Right lobe of liver (tissue), 6 donors: ENCODE data around the gene PRSS33. TPM values are rescaled to one million over a fixed set of nuclear protein-coding genes. Genes with fewer than 3 reads are reported as not detected.

Experiments
- ATAC-seq, 4 donors: fragments of 200-7000 bp; cut with Tn5 transposase; one replicate each; pipeline ENCODE4 v1.9.1; 2020; ENCODE audit warnings: mild to moderate bottlenecking in 4 of 4, moderate library complexity in 4 of 4
- DNase-seq, 3 donors: peaks; one replicate each; pipeline ENCODE4 v3.0.0-alpha.2; 2020
- H3K27ac ChIP-seq, 3 donors: fragments of 200-600 bp; one replicate each; pipeline ENCODE4 v1.8.0; 2022
- H3K27me3 ChIP-seq, 2 donors: fragments of 200-600 bp; one replicate each; pipeline ENCODE4 v1.8.0; 2022
- H3K36me3 ChIP-seq, 4 donors: fragments of 200-600 bp; sonication (generic) in 1 of 4; one replicate each; pipeline versions ENCODE4 v1.5.1 to v1.8.0; 2017 to 2022; ENCODE audit warnings: control low read depth in 1 of 4
- H3K4me1 ChIP-seq, 4 donors: fragments of 200-600 bp; sonication (generic) in 1 of 4; one replicate each; pipeline versions ENCODE4 v1.5.1 to v1.8.0; 2017 to 2022; ENCODE audit warnings: control low read depth in 1 of 4
- H3K4me3 ChIP-seq, 3 donors: fragments of 200-600 bp; one replicate each; pipeline ENCODE4 v1.8.0; 2022
- H3K9me3 ChIP-seq, 4 donors: fragments of 200-600 bp; sonication (generic) in 1 of 4; one replicate each; pipeline versions ENCODE4 v1.5.1 to v1.8.0; 2017 to 2022; ENCODE audit warnings: control low read depth in 1 of 4
- POLR2A ChIP-seq: fragments of 450-650 bp; IDR thresholded peaks from one replicate; pipeline ENCODE4 v1.6.1; 2017; ENCODE audit warnings: antibody characterized with exemption, mild to moderate bottlenecking
- WGBS: methylation state at CpG from one replicate; pipeline ENCODE4 v1.1.6; 2018; ENCODE audit warnings: low coverage, low lambda C conversion rate; ENCODE audit not compliant: insufficient coverage; ENCODE audit errors: missing lambda C conversion rate; 5-methylcytosine and 5-hydroxymethylcytosine counted together
- intact Hi-C, 2 donors: fragments of 100-400 bp; cut with DNase I; formaldehyde crosslinking; loops; one replicate each; pipeline versions ENCODE4 v1.11.2 to v1.14.1; 2022
- total RNA-seq, 6 experiments: library from RNA; depleted of rRNA in 2 of 6; stranded (reverse); fragments of >200 nt in 2 of 6; fragmentation: NEBNext Ultra II Directional in 3 of 6; extraction: Animal tissue kit (Norgen Biotek cat#: 25700) in 3 of 6; gene quantifications; one replicate each; pipeline versions ENCODE4 v1.1.0 to v1.2.4, GENCODE V29; 2016 to 2023
- TF ChIP-seq, protein P1 (sequence below), 4 donors: fragments of 200-600 bp in 3 of 4; fragments of 450-650 bp in 1 of 4; IDR thresholded peaks; one replicate each; pipeline versions ENCODE4 v1.5.1 to v1.8.0; 2016 to 2022; ENCODE audit warnings: antibody characterized with exemption in 4 of 4, mild to moderate bottlenecking in 2 of 4
- donor health status: DM: no; HTN: yes; CAD: no.
- donor health status: DM: no; HTN: no; CAD: no.
- donor health status: DM: no; HTN: no; CAD: no.
- donor health status: DM: no; HTN: yes; CAD: no.
- donor health status: DM: no; HTN: yes; CAD: no.

Gene PRSS33
- total RNA-seq, 6 experiments from 2014 or later, result not detected

DNA sequence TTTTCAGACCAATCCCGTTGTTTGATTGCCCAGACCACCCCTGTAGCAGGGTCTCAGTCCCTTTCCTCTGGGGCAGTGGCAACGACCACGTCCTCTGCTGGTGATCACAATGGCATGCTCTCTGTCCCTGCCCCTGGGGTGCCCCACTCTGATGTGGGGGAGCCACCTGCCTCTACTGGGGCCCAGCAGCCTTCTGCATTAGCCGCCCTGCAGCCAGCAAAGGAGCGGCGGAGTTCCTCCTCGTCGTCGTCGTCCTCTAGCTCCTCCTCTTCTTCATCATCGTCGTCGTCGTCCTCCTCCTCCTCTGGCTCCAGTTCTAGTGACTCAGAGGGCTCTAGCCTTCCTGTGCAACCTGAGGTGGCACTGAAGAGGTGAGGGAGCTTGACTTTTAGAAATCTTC, 19.5 kb downstream of the PRSS33 start:
- ATAC-seq (no peak), DNase-seq (no peak)
- Histone ChIP-seq H3K9me3 (no peaks in the 10 kb centered on the region), H3K27ac (no peak overlapping the region), H3K36me3 (peaks cover 20 to 95% (median 66%) of the 10 kb centered on the region in 4 donors), H3K27me3 (no peaks in the 10 kb centered on the region), H3K4me1 (no peaks in the 10 kb centered on the region), H3K4me3 (no peak overlapping the region)
- TF ChIP-seq, protein P1, sequence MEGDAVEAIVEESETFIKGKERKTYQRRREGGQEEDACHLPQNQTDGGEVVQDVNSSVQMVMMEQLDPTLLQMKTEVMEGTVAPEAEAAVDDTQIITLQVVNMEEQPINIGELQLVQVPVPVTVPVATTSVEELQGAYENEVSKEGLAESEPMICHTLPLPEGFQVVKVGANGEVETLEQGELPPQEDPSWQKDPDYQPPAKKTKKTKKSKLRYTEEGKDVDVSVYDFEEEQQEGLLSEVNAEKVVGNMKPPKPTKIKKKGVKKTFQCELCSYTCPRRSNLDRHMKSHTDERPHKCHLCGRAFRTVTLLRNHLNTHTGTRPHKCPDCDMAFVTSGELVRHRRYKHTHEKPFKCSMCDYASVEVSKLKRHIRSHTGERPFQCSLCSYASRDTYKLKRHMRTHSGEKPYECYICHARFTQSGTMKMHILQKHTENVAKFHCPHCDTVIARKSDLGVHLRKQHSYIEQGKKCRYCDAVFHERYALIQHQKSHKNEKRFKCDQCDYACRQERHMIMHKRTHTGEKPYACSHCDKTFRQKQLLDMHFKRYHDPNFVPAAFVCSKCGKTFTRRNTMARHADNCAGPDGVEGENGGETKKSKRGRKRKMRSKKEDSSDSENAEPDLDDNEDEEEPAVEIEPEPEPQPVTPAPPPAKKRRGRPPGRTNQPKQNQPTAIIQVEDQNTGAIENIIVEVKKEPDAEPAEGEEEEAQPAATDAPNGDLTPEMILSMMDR (IDR thresholded peaks at IDR 0.05), result no peak
- TF ChIP-seq POLR2A, result no peak
- 85% methylated on average over 10 of the region's 14 CpGs for WGBS
- intact Hi-C loops, result no loop called here

DNA sequence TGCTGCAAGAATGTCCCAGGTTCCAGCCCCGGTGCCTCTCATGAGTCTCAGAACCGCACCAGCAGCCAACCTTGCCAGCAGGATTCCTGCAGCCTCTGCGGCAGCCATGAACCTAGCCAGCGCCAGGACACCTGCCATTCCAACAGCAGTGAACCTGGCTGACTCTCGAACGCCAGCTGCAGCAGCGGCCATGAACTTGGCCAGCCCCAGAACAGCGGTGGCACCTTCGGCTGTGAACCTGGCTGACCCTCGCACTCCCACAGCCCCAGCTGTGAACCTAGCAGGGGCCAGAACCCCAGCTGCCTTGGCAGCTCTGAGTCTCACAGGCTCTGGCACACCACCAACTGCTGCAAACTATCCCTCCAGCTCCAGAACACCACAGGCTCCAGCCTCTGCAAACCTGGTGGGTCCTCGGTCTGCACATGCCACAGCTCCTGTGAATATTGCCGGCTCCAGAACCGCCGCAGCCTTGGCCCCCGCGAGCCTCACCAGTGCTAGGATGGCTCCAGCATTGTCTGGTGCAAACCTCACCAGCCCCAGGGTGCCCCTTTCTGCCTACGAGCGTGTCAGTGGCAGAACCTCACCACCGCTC, 20.1 kb downstream of the PRSS33 start:
- Histone ChIP-seq H3K27ac (no peak overlapping the region), H3K4me1 (no peaks in the 10 kb centered on the region), H3K4me3 (no peak overlapping the region), H3K27me3 (no peaks in the 10 kb centered on the region), H3K36me3 (peaks cover 23 to 100% (median 71%) of the 10 kb centered on the region in 4 donors), H3K9me3 (no peaks in the 10 kb centered on the region)
- 100% methylated on average over 2 of the region's 19 CpGs for WGBS
- ATAC-seq (no peak), DNase-seq (no peak)
- TF ChIP-seq, protein P1 (IDR thresholded peaks at IDR 0.05), result no peak
- TF ChIP-seq POLR2A, result no peak
- intact Hi-C loops, result no loop called here

DNA sequence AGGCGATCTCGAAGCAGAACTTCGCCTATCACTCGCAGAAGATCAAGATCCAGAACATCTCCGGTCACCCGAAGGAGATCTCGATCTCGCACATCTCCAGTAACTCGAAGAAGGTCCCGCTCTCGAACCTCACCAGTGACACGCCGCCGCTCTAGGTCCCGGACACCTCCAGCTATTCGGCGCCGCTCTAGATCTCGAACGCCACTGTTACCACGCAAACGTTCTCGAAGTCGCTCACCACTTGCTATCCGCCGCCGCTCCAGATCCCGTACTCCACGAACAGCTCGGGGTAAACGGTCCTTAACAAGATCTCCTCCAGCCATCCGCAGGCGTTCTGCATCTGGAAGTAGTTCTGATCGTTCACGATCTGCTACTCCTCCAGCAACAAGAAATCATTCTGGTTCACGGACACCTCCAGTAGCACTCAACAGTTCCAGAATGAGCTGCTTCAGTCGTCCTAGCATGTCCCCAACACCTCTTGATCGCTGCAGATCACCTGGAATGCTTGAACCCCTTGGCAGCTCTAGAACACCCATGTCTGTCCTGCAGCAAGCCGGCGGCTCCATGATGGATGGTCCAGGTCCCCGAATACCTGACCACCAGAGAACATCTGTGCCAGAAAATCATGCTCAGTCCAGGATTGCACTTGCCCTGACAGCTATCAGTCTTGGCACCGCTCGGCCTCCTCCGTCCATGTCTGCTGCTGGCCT, 20.8 kb downstream of the PRSS33 start:
- Histone ChIP-seq H3K9me3 (no peaks in the 10 kb centered on the region), H3K4me1 (no peaks in the 10 kb centered on the region), H3K27ac (no peak overlapping the region), H3K27me3 (no peaks in the 10 kb centered on the region), H3K4me3 (no peak overlapping the region), H3K36me3 (peaks cover 29 to 100% (median 75%) of the 10 kb centered on the region in 4 donors)
- WGBS, result 94% methylated on average over 25 of the region's 44 CpGs
- TF ChIP-seq, protein P1 (IDR thresholded peaks at IDR 0.05), result no peak
- no peak for TF ChIP-seq POLR2A
- DNase-seq (peak in 1 of 3 donors; percentile 30), ATAC-seq (no peak)
- intact Hi-C loops, result no loop called here

DNA sequence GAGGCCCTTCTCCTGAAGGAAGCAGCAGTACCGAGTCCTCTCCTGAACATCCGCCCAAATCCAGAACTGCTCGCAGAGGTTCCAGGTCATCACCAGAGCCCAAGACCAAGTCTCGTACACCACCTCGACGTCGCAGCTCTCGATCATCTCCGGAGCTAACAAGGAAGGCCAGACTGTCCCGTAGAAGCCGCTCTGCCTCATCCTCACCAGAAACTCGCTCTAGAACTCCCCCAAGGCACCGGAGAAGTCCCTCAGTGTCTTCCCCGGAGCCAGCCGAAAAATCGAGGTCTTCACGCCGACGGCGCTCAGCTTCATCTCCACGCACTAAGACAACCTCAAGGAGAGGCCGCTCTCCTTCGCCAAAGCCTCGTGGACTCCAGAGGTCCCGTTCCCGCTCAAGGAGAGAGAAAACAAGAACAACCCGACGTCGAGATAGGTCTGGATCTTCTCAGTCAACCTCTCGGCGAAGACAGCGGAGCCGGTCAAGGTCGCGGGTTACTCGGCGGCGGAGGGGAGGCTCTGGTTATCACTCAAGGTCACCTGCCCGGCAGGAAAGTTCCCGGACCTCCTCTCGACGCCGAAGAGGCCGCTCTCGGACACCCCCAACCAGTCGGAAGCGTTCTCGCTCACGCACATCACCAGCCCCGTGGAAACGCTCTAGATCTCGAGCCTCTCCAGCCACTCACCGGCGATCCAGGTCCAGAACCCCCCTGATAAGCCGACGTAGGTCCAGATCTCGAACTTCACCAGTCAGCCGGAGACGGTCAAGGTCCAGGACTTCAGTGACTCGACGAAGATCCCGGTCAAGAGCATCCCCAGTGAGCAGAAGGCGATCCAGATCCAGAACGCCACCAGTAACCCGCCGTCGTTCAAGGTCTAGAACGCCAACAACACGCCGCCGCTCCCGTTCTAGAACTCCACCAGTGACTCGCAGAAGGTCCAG, 21.6 kb downstream of the PRSS33 start:
- DNase-seq, result peak in 1 of 3 donors; percentile 41
- H3K27me3 ChIP-seq, result no peaks in the 10 kb centered on the region

More for the DNA sequence above, 21.6 kb downstream of the PRSS33 start:
- WGBS, result 97% methylated on average over 20 of the region's 73 CpGs
- ATAC-seq, result no peak
- Histone ChIP-seq H3K4me3 (no peak overlapping the region), H3K27ac (no peak overlapping the region), H3K4me1 (no peaks in the 10 kb centered on the region), H3K36me3 (peaks cover 36 to 100% (median 73%) of the 10 kb centered on the region in 4 donors), H3K9me3 (no peaks in the 10 kb centered on the region)
- TF ChIP-seq POLR2A, result no peak
- TF ChIP-seq, protein P1 (IDR thresholded peaks at IDR 0.05), result no peak
- intact Hi-C loops, result no loop called here
